ENCODE measurements around the gene HDAC4. TPM values are rescaled to one million over a fixed set of nuclear protein-coding genes. Genes with fewer than 3 reads are reported as not detected.

HDAC4 gene
- total RNA-seq, 1 experiment from 2014 or later = 61.5 TPM

- Histone ChIP-seq H3F3A (ENCODE audit: insufficient read depth, low read depth) (no peaks in the 10 kb centered on the region), H3K36me3 (ENCODE audit: low read depth) (no peaks in the 10 kb centered on the region), H3K9me3 (ENCODE audit: insufficient read depth, low read depth) (no peaks in the 10 kb centered on the region), H3K27me3 (ENCODE audit: insufficient read depth, low read depth) (no peaks in the 10 kb centered on the region), H3K4me3 (no peak overlapping the region), H3K4me1 (replicated peaks; ENCODE audit: insufficient read depth) (no peaks in the 10 kb centered on the region), H4K20me1 (ENCODE audit: insufficient read depth) (peaks cover 3% of the 10 kb centered on the region; the same call in 1 of the 2 replicates), H3K79me2 (ENCODE audit: low read depth) (no peaks in the 10 kb centered on the region), H3K9me2 (ENCODE audit: insufficient read depth) (no peaks in the 10 kb centered on the region), H3K4me2 (no peak overlapping the region), H3K27ac (no peak overlapping the region), H2AFZ (no peak overlapping the region)
- CTCF ChIA-PET = no interaction called here
- POLR2A ChIA-PET (ENCODE audit: unreplicated experiment) = no interaction called here
- no TSS peak for BruUV-seq (replicated peaks)
- intact Hi-C loops (cut with micrococcal nuclease; ENCODE audit: unreplicated experiment) = no loop called here
- no peak for DNase-seq
- no peak for TF ChIP-seq CTCF (conservative IDR thresholded peaks at IDR 0.05)
- no peak for TF ChIP-seq EZH2 (IDR thresholded peaks at IDR 0.05; ENCODE audit: low read depth)
These were observed 194.0 kb downstream of the HDAC4 start for GRCh38 chr2:239206851-239207250.

GRCh38 chr2:239206042-239206441, 194.8 kb downstream of the HDAC4 start:
- H3K36me3 ChIP-seq (ENCODE audit: low read depth) = no peaks in the 10 kb centered on the region
- H3K4me1 ChIP-seq (replicated peaks; ENCODE audit: insufficient read depth) = no peaks in the 10 kb centered on the region
- H3K27me3 ChIP-seq (ENCODE audit: insufficient read depth, low read depth) = no peaks in the 10 kb centered on the region
- no peak overlapping the region for H3K27ac ChIP-seq
- no peaks in the 10 kb centered on the region for H3K79me2 ChIP-seq (ENCODE audit: low read depth)
- H4K20me1 ChIP-seq (ENCODE audit: insufficient read depth) = peaks cover 8% of the 10 kb centered on the region; the same call in 1 of the 2 replicates
- H3K4me2 ChIP-seq = no peak overlapping the region
- H3K9me3 ChIP-seq (ENCODE audit: insufficient read depth, low read depth) = no peaks in the 10 kb centered on the region
- H3K4me3 ChIP-seq = no peak overlapping the region
- TF ChIP-seq EZH2 (IDR thresholded peaks at IDR 0.05; ENCODE audit: low read depth) (no peak), CTCF (conservative IDR thresholded peaks at IDR 0.05) (no peak)
- H2AFZ ChIP-seq = no peak overlapping the region
- H3F3A ChIP-seq (ENCODE audit: insufficient read depth, low read depth) = no peaks in the 10 kb centered on the region
- POLR2A ChIA-PET (ENCODE audit: unreplicated experiment) = no interaction called here
- no TSS peak for BruUV-seq (replicated peaks)
- no peaks in the 10 kb centered on the region for H3K9me2 ChIP-seq (ENCODE audit: insufficient read depth)
- intact Hi-C loops (cut with micrococcal nuclease; ENCODE audit: unreplicated experiment) = no loop called here
- no peak for DNase-seq
- CTCF ChIA-PET = no interaction called here

GRCh38 chr2:239204876-239205468, 195.8 kb downstream of the HDAC4 start:
- Histone ChIP-seq H2AFZ (no peak overlapping the region), H3K4me2 (no peak overlapping the region), H3K9me3 (ENCODE audit: insufficient read depth, low read depth) (no peaks in the 10 kb centered on the region), H3K27me3 (ENCODE audit: insufficient read depth, low read depth) (no peaks in the 10 kb centered on the region), H3K9me2 (ENCODE audit: insufficient read depth) (no peaks in the 10 kb centered on the region), H3K36me3 (ENCODE audit: low read depth) (no peaks in the 10 kb centered on the region), H4K20me1 (ENCODE audit: insufficient read depth) (peaks cover 11% of the 10 kb centered on the region; the same call in 1 of the 2 replicates), H3K4me1 (replicated peaks; ENCODE audit: insufficient read depth) (no peaks in the 10 kb centered on the region), H3K79me2 (ENCODE audit: low read depth) (no peaks in the 10 kb centered on the region), H3K4me3 (no peak overlapping the region), H3F3A (ENCODE audit: insufficient read depth, low read depth) (no peaks in the 10 kb centered on the region), H3K27ac (no peak overlapping the region)
- DNase-seq = no peak
- CTCF ChIA-PET = no interaction called here
- POLR2A ChIA-PET (ENCODE audit: unreplicated experiment) = no interaction called here
- TF ChIP-seq EZH2 (IDR thresholded peaks at IDR 0.05; ENCODE audit: low read depth) = no peak
- intact Hi-C loops (cut with micrococcal nuclease; ENCODE audit: unreplicated experiment) = no loop called here
- BruUV-seq (replicated peaks) = no TSS peak
